H1 (cell line): ENCODE data around the gene ERI3. TPM values are rescaled to one million over a fixed set of nuclear protein-coding genes. Genes with fewer than 3 reads are reported as not detected.

ENCODE experiments used
- ATF2 ChIP-seq: IDR thresholded peaks from 2 replicates; pipeline ENCODE4 v1.6.1; 2012; ENCODE audit warnings: low read length, inconsistent platforms
- PHF8 ChIP-seq: fragments of 200-600 bp; sonication (generic); conservative IDR thresholded peaks from 2 replicates; pipeline ENCODE4 v1.7.1; 2012; ENCODE audit warnings: low read depth, mild to moderate bottlenecking, inconsistent platforms, low read length, moderate library complexity
- polyA plus RNA-seq, 7 experiments: library from polyadenylated mRNA; depleted of rRNA in 3 of 7; stranded (reverse) in 5 of 7; unstranded in 2 of 7; fragments of >200 nt in 5 of 7; fragments of 200-250 nt in 2 of 7; gene quantifications; 1 replicate in 5 of 7; 2 replicates in 1 of 7; 4 replicates in 1 of 7; pipeline versions ENCODE4 v1.2.1 to v1.2.3, GENCODE V29; 2011 to 2013; ENCODE audit warnings: missing spikeins in 2 of 7, mixed read lengths in 2 of 7
- total RNA-seq: library from RNA; stranded (reverse); fragmentation: NEBNext Ultra II Directional; extraction: Animal tissue kit (Norgen Biotek cat#: 25700); gene quantifications from 2 replicates; pipeline ENCODE4 v1.2.1, GENCODE V29; 2021

Gene ERI3
- total and polyA plus RNA-seq, 2 of the 8 experiments (the other 6 are each of a cell fraction or from before 2014, with no cell fraction given) = 81.1 to 199 TPM

- TF ChIP-seq PHF8 (no peak), ATF2 (no peak)
Observed at GRCh38 chr1:44338136-44338535, 16.9 kb downstream of the ERI3 start (continued).
